Neural cell (in vitro differentiated cells): ENCODE results near the gene SLC41A3.

ENCODE experiments used
- CTCF ChIP-seq: fragments of 450-650 bp; IDR thresholded peaks from 2 replicates; pipeline ENCODE4 v1.5.1; 2014; ENCODE audit warnings: antibody characterized with exemption, mild to moderate bottlenecking, moderate library complexity; ENCODE audit not compliant: poor library complexity, severe bottlenecking
- EP300 ChIP-seq: fragments of 450-650 bp; conservative IDR thresholded peaks from 2 replicates; pipeline ENCODE4 v1.6.1; 2014; ENCODE audit warnings: antibody characterized with exemption, mild to moderate bottlenecking, moderate library complexity; ENCODE audit not compliant: poor library complexity, severe bottlenecking
- EZH2 ChIP-seq: fragments of 200-600, 300-800 bp; shearing (Covaris generic), sonication (generic); IDR thresholded peaks from 2 replicates; pipeline ENCODE4 v1.6.1; 2014; ENCODE audit warnings: antibody characterized with exemption, low read length, borderline replicate concordance, mild to moderate bottlenecking; ENCODE audit not compliant: insufficient read depth, poor library complexity, severe bottlenecking
- MXI1 ChIP-seq: fragments of 450-650 bp; conservative IDR thresholded peaks from 2 replicates; pipeline ENCODE4 v1.6.1; 2014; ENCODE audit warnings: antibody characterized with exemption, mild to moderate bottlenecking; ENCODE audit not compliant: poor library complexity, severe bottlenecking
- POLR2AphosphoS5 ChIP-seq: IDR thresholded peaks from 2 replicates; pipeline ENCODE4 v1.6.1; 2012
- RAD21 ChIP-seq: fragments of 450-650 bp; conservative IDR thresholded peaks from 2 replicates; pipeline ENCODE4 v1.6.1; 2014; ENCODE audit warnings: antibody characterized with exemption, mild to moderate bottlenecking, moderate library complexity
- SMC3 ChIP-seq: fragments of 450-650 bp; conservative IDR thresholded peaks from 2 replicates; pipeline ENCODE4 v1.6.1; 2014; ENCODE audit warnings: antibody characterized with exemption, mild to moderate bottlenecking, moderate library complexity; ENCODE audit not compliant: poor library complexity
- TAF1 ChIP-seq: IDR thresholded peaks from 2 replicates; pipeline ENCODE4 v1.6.1; 2012; ENCODE audit warnings: low read depth
- TF ChIP-seq, protein P1 (sequence below): IDR thresholded peaks from 2 replicates; pipeline ENCODE4 v1.6.1; 2012; ENCODE audit warnings: borderline replicate concordance

- no peak for TF ChIP-seq TAF1
- no peak for TF ChIP-seq CTCF
- no peak for TF ChIP-seq EZH2
- no peak for TF ChIP-seq RAD21
- no peak for TF ChIP-seq POLR2AphosphoS5
- TF ChIP-seq, protein P1, sequence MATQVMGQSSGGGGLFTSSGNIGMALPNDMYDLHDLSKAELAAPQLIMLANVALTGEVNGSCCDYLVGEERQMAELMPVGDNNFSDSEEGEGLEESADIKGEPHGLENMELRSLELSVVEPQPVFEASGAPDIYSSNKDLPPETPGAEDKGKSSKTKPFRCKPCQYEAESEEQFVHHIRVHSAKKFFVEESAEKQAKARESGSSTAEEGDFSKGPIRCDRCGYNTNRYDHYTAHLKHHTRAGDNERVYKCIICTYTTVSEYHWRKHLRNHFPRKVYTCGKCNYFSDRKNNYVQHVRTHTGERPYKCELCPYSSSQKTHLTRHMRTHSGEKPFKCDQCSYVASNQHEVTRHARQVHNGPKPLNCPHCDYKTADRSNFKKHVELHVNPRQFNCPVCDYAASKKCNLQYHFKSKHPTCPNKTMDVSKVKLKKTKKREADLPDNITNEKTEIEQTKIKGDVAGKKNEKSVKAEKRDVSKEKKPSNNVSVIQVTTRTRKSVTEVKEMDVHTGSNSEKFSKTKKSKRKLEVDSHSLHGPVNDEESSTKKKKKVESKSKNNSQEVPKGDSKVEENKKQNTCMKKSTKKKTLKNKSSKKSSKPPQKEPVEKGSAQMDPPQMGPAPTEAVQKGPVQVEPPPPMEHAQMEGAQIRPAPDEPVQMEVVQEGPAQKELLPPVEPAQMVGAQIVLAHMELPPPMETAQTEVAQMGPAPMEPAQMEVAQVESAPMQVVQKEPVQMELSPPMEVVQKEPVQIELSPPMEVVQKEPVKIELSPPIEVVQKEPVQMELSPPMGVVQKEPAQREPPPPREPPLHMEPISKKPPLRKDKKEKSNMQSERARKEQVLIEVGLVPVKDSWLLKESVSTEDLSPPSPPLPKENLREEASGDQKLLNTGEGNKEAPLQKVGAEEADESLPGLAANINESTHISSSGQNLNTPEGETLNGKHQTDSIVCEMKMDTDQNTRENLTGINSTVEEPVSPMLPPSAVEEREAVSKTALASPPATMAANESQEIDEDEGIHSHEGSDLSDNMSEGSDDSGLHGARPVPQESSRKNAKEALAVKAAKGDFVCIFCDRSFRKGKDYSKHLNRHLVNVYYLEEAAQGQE = no peak
- no peak for TF ChIP-seq EP300
- no peak for TF ChIP-seq MXI1
- TF ChIP-seq SMC3 = no peak
These were observed 123.9 kb downstream of the SLC41A3 start for GRCh38 chr3:125960066-125960424.
